GM12865 (cell line): ENCODE data around the gene SLC16A12.

Experiments
- DNase-seq: peaks from one replicate; pipeline ENCODE4 v3.0.0; 2010; ENCODE audit warnings: low read depth
- H3K4me3 ChIP-seq: 2 replicates; pipeline ENCODE4 v1.5.1; 2011; ENCODE audit warnings: mild to moderate bottlenecking, low read depth, low read length, control low read depth
- CTCF ChIP-seq: IDR thresholded peaks from 2 replicates; pipeline ENCODE4 v1.5.1; 2011; ENCODE audit warnings: low read length, control low read depth, low read depth, inconsistent platforms; ENCODE audit not compliant: insufficient read depth; ENCODE audit errors: missing control alignments

SLC16A12 gene

DNA sequence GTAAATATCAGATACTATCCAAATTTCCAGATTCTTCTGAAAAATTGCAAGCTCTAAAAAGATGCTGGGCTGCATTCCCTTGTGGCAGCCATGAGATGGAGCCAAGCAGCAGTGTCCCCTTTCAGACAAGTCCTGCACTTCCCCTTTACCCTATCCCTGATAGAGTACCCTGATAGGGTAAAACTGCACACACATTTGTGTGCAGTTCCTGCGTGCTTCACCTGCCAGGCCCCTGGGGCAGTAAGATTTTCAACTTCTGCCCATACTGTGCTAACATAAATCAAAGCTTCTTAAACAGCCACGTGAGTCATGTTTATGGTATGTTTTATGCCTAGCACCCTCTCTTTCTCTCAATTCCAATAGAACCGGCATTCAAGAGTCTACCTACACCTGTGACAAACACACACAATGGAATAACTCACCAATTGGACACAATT lies 68.8 kb downstream of the SLC16A12 start:
- peak; percentile 31 for TF ChIP-seq CTCF
- H3K4me3 ChIP-seq, result no peak overlapping the region

DNA sequence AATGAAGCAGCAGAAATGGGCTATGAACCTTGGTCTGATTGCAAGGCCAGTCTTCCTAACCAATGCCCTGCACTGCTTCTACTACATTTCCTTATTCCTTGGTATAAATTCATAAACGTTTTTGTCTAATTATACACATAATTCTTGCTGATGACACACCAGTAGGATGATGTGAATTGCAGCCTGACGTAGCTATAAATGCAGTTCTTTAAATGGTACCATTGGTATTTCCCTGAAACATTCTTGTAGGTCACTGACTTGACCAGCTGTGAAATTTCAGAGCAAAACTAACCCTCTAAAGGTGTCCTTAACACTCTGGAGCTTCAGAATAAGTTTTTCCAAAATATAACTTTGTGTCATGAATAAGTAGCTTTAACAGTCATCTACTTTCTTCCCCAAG lies 70.2 kb downstream of the SLC16A12 start:
- H3K4me3 ChIP-seq, result no peak overlapping the region
- no peak for DNase-seq
- TF ChIP-seq CTCF, result no peak

More for the DNA sequence above, 68.8 kb downstream of the SLC16A12 start:
- peak; percentile 35 for DNase-seq

DNA sequence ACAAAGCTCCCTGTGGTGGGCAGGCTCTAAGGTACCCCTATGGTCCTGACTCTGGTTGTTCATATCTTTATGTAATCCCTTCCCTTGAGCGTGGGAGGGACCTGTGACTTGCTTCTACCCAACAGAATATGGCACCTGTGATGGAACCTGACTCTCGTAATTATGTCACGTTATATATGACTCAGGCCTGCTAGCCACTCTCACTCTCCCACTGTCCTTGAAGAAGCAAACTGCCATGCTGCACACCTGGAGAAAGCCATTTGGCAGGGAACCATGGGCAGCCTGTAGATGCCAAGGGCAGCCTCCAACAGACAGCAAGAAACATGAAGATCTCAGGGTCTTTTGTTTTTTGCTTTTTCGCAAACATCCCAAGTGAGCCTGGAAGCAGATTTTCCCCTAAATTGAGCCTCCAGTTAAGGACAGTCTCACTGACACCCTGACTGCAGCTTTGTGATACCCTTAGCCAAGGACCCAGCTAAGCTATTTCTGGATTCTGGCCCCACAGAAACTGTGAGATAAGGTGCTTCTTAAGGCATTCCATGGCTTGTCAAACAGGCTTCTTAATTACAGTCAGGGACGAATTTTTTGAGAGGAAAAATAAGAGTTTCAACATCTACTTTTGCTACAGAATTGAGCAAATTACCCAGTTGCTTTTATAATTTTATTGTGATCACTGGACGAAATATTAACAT lies 71.4 kb downstream of the SLC16A12 start:
- DNase-seq, result no peak
- H3K4me3 ChIP-seq, result no peak overlapping the region
- no peak for TF ChIP-seq CTCF

- H3K4me3 ChIP-seq, result no peak overlapping the region
- no peak for TF ChIP-seq CTCF
Measured at GRCh38 chr10:89458784-89459183, 76.6 kb downstream of the SLC16A12 start.

DNA sequence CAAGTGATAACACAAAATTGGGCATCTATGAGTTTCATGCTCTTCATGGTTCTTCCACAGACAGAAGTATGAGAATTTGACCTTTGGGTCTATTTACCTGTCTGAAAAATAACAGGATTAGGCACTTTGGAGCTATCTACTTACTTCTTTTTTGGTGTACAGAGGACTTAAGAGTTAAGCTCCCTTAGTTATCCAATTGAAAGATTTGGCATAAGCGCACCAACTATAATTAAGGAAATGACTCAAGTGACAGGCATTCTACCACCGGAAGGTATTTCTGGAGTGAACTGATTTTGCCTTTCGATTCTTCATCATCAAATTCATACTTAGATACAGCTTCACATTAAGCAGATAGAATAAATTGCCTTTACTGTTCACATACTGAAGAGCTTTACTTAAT lies 77.1 kb downstream of the SLC16A12 start:
- no peak for DNase-seq
- no peak overlapping the region for H3K4me3 ChIP-seq
- no peak for TF ChIP-seq CTCF

More at GRCh38 chr10:89458784-89459183, 76.6 kb downstream of the SLC16A12 start:
- DNase-seq, result no peak

- no peak overlapping the region for H3K4me3 ChIP-seq
- TF ChIP-seq CTCF, result no peak
- no peak for DNase-seq
Measured at GRCh38 chr10:89454561-89455347, 80.6 kb downstream of the SLC16A12 start.
